GM12892 (cell line): ENCODE results near the gene TTYH3.

ENCODE experiments used
- POLR2A ChIP-seq: IDR thresholded peaks from 2 replicates; pipeline ENCODE4 v1.6.1; 2011; ENCODE audit warnings: low read depth, low read length, control low read depth
- POLR2AphosphoS5 ChIP-seq: IDR thresholded peaks from 2 replicates; pipeline ENCODE4 v1.6.1; 2011; ENCODE audit warnings: low read depth, low read length, control low read depth

GRCh38 chr7:2640482-2640830 is 8.7 kb downstream of the TTYH3 start:
- no peak; the same call in 1 of the 2 replicates for TF ChIP-seq POLR2A
- TF ChIP-seq POLR2AphosphoS5: no peak
